Measurements from ENCODE around the gene SYT5. TPM values are rescaled to one million over a fixed set of nuclear protein-coding genes. Genes with fewer than 3 reads are reported as not detected.
"Not testable (repeated sequence)": the region's sequence is repeated elsewhere in the genome, so short reads cannot be mapped to it uniquely, and the experiment has no call there.

The SYT5 gene
- total RNA-seq, 2 donors from 2014 or later = 0.67 to 3.2 TPM

- H3K4me1 ChIP-seq = no peaks in the 10 kb centered on the region
- H3K27me3 ChIP-seq = no peaks in the 10 kb centered on the region
- no peak overlapping the region for H3K27ac ChIP-seq
- intact Hi-C loops (cut with DNase I) = no loop called here
- H3K4me3 ChIP-seq = no peak overlapping the region
- peaks cover 13% of the 10 kb centered on the region for H3K36me3 ChIP-seq
- TF ChIP-seq, protein P1, sequence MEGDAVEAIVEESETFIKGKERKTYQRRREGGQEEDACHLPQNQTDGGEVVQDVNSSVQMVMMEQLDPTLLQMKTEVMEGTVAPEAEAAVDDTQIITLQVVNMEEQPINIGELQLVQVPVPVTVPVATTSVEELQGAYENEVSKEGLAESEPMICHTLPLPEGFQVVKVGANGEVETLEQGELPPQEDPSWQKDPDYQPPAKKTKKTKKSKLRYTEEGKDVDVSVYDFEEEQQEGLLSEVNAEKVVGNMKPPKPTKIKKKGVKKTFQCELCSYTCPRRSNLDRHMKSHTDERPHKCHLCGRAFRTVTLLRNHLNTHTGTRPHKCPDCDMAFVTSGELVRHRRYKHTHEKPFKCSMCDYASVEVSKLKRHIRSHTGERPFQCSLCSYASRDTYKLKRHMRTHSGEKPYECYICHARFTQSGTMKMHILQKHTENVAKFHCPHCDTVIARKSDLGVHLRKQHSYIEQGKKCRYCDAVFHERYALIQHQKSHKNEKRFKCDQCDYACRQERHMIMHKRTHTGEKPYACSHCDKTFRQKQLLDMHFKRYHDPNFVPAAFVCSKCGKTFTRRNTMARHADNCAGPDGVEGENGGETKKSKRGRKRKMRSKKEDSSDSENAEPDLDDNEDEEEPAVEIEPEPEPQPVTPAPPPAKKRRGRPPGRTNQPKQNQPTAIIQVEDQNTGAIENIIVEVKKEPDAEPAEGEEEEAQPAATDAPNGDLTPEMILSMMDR (IDR thresholded peaks at IDR 0.05) = no peak
- DNase-seq = no peak
- H3K9ac ChIP-seq (ENCODE audit: low read depth in 2 of 2, low read length in 2 of 2) = no peak overlapping the region
- H3K9me3 ChIP-seq = no peaks in the 10 kb centered on the region
These were observed 47.3 kb upstream of the SYT5 start for GRCh38 chr19:55227241-55228014.

- TF ChIP-seq, protein P1 (IDR thresholded peaks at IDR 0.05) = no peak
- no peak for DNase-seq
- Histone ChIP-seq H3K36me3 (peaks cover 13% of the 10 kb centered on the region), H3K27me3 (no peaks in the 10 kb centered on the region), H3K9ac (ENCODE audit: low read depth in 2 of 2, low read length in 2 of 2) (no peak overlapping the region), H3K9me3 (no peaks in the 10 kb centered on the region), H3K4me1 (no peaks in the 10 kb centered on the region), H3K27ac (no peak overlapping the region), H3K4me3 (no peak overlapping the region)
- intact Hi-C loops (cut with DNase I) = no loop called here
These were observed 46.7 kb upstream of the SYT5 start for GRCh38 chr19:55226788-55227187.

DNA sequence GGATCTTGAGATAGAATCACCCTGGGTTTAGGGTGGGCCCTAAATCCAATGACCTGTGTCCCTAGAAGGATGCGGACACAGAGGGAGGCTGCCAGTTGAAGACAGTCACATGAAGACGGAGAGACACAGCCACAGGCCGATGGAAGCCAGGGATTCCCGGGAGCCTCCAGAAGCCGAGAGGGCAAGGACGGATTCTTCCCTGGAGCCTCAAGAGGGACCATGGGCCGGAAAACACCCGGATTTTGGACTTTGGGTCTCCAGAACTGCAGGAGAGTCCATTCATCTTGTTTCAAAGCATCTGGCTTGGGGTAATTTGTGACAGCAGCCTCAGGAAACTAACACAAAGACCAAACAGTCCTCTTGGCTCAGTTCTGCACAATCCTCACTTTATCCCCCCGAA is 46.2 kb upstream of the SYT5 start:
- Histone ChIP-seq H3K9ac (ENCODE audit: low read depth in 2 of 2, low read length in 2 of 2) (no peak overlapping the region), H3K27me3 (no peaks in the 10 kb centered on the region), H3K4me3 (no peak overlapping the region), H3K36me3 (peaks cover 10% of the 10 kb centered on the region), H3K9me3 (no peaks in the 10 kb centered on the region), H3K27ac (no peak overlapping the region), H3K4me1 (no peaks in the 10 kb centered on the region)
- no peak for DNase-seq
- intact Hi-C loops (cut with DNase I) = no loop called here
- TF ChIP-seq, protein P1 (IDR thresholded peaks at IDR 0.05) = no peak

- no peak overlapping the region for H3K27ac ChIP-seq
- no peaks in the 10 kb centered on the region for H3K9me3 ChIP-seq
- TF ChIP-seq, protein P1 (IDR thresholded peaks at IDR 0.05) = no peak
- H3K4me3 ChIP-seq = no peak overlapping the region
- H3K4me1 ChIP-seq = no peaks in the 10 kb centered on the region
- intact Hi-C loops (cut with DNase I) = no loop called here
- H3K36me3 ChIP-seq = peaks cover 2% of the 10 kb centered on the region
- DNase-seq = no peak
- no peaks in the 10 kb centered on the region for H3K27me3 ChIP-seq
- H3K9ac ChIP-seq (ENCODE audit: low read depth in 2 of 2, low read length in 2 of 2) = no peak overlapping the region
These were observed 45.4 kb upstream of the SYT5 start for GRCh38 chr19:55225415-55225958.

GRCh38 chr19:55224679-55225414 is 44.8 kb upstream of the SYT5 start:
- H3K27ac ChIP-seq; DNase-seq; H3K27me3 ChIP-seq; H3K9ac ChIP-seq (ENCODE audit: low read depth in 2 of 2, low read length in 2 of 2); intact Hi-C loops (cut with DNase I); H3K4me1 ChIP-seq; H3K9me3 ChIP-seq; H3K4me3 ChIP-seq; H3K36me3 ChIP-seq: not testable (repeated sequence)
